ENCODE results near the gene NHEJ1. TPM values are rescaled to one million over a fixed set of nuclear protein-coding genes. Genes with fewer than 3 reads are reported as not detected.

The NHEJ1 gene
- polyA plus RNA-seq, 1 donor (not counting 4 experiments of a cell fraction or from before 2014, with no cell fraction given) = 13.1 TPM

GRCh38 chr2:219071131-219071816 is 89.3 kb downstream of the NHEJ1 start:
- Histone ChIP-seq H3K9ac (ENCODE audit: control insufficient read depth, extremely low read depth, insufficient read depth, low read length) (no peak overlapping the region), H3K4me2 (ENCODE audit: control insufficient read depth, extremely low read depth, insufficient read depth, low read depth, low read length) (peak overlapping the region; percentile 7), H3K9me3 (ENCODE audit: control insufficient read depth, low read depth, low read length) (no peaks in the 10 kb centered on the region), H3K27ac (ENCODE audit: control insufficient read depth, insufficient read depth, low read length) (no peak overlapping the region), H4K20me1 (ENCODE audit: control insufficient read depth, extremely low read depth, insufficient read depth, low read length) (no peaks in the 10 kb centered on the region), H3K9me1 (ENCODE audit: control insufficient read depth, extremely low read depth, insufficient read depth, low read length) (no peaks in the 10 kb centered on the region), H3K27me3 (ENCODE audit: control insufficient read depth, extremely low read depth, insufficient read depth, low read length) (no peaks in the 10 kb centered on the region), H3K36me3 (ENCODE audit: control insufficient read depth in 2 of 2, extremely low read depth in 1 of 2, insufficient read depth in 2 of 2, low read length in 2 of 2) (peaks cover 0 to 4% of the 10 kb centered on the region in 2 experiments), H3K4me1 (ENCODE audit: control insufficient read depth, extremely low read depth, insufficient read depth, low read length) (peaks cover 8% of the 10 kb centered on the region), H3K4me3 (ENCODE audit: control insufficient read depth in 2 of 3, extremely low read depth in 1 of 3, insufficient read depth in 2 of 3, low read depth in 1 of 3, low read length in 3 of 3) (no peak overlapping the region), H3K79me2 (ENCODE audit: control insufficient read depth, insufficient read depth, low read length) (no peaks in the 10 kb centered on the region), H2AFZ (ENCODE audit: control insufficient read depth, low read length) (no peak overlapping the region)
- FAIRE-seq (peak; percentile 34), DNase-seq (ENCODE audit: low read depth, low spot score) (no peak)
- dilution Hi-C loops (cut with MboI; ENCODE audit: extremely low pct_ligation_motif_present, low sequenced_read_pairs) = no loop called here
- no peak for TF ChIP-seq EZH2 (IDR thresholded peaks at IDR 0.05; ENCODE audit: low read length)
- no peak for TF ChIP-seq CTCF (optimal IDR thresholded peaks at IDR 0.05 in 1 of 3, IDR thresholded peaks at IDR 0.05 in 1 of 3, conservative IDR thresholded peaks at IDR 0.05 in 1 of 3; ENCODE audit: extremely low read depth in 1 of 3, insufficient read depth in 2 of 3, low read length in 3 of 3)

DNA sequence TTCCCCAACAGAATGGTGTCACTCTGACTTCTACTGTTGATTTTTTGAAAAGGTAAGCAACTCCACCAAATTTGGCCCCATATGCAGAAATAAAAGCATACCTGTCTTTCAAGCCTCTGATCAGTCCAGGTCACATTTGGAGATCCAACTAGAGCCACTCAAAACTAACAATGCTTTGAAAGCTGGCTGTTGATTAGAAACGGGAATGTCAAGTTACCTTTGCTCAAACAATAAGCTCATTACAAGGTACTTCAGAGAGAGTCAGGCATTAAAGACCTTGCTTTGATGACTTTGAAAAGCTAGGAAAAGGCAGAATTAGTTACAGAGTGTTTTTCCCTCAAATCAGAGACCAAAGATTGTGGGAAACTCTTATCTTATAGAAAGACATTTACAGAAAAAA is 95.1 kb downstream of the NHEJ1 start:
- peaks cover 33% of the 10 kb centered on the region for H3K27me3 ChIP-seq (ENCODE audit: control insufficient read depth, extremely low read depth, insufficient read depth, low read length)
- no peak for FAIRE-seq
- dilution Hi-C loops (cut with MboI; ENCODE audit: extremely low pct_ligation_motif_present, low sequenced_read_pairs) = no loop called here

More for the DNA sequence above, 95.1 kb downstream of the NHEJ1 start:
- no peaks in the 10 kb centered on the region for H4K20me1 ChIP-seq (ENCODE audit: control insufficient read depth, extremely low read depth, insufficient read depth, low read length)
- DNase-seq (ENCODE audit: low read depth, low spot score) = no peak
- H3K4me3 ChIP-seq (ENCODE audit: control insufficient read depth in 2 of 3, extremely low read depth in 1 of 3, insufficient read depth in 2 of 3, low read depth in 1 of 3, low read length in 3 of 3) = no peak overlapping the region
- H3K9me3 ChIP-seq (ENCODE audit: control insufficient read depth, low read depth, low read length) = no peaks in the 10 kb centered on the region
- no peak for TF ChIP-seq CTCF (optimal IDR thresholded peaks at IDR 0.05 in 1 of 3, IDR thresholded peaks at IDR 0.05 in 1 of 3, conservative IDR thresholded peaks at IDR 0.05 in 1 of 3; ENCODE audit: extremely low read depth in 1 of 3, insufficient read depth in 2 of 3, low read length in 3 of 3)
- no peak for TF ChIP-seq EZH2 (IDR thresholded peaks at IDR 0.05; ENCODE audit: low read length)
- H3K4me1 ChIP-seq (ENCODE audit: control insufficient read depth, extremely low read depth, insufficient read depth, low read length) = no peaks in the 10 kb centered on the region
- H3K79me2 ChIP-seq (ENCODE audit: control insufficient read depth, insufficient read depth, low read length) = no peaks in the 10 kb centered on the region
- H3K36me3 ChIP-seq (ENCODE audit: control insufficient read depth in 2 of 2, extremely low read depth in 1 of 2, insufficient read depth in 2 of 2, low read length in 2 of 2) = no peaks in the 10 kb centered on the region
- no peak overlapping the region for H3K9ac ChIP-seq (ENCODE audit: control insufficient read depth, extremely low read depth, insufficient read depth, low read length)
- H3K9me1 ChIP-seq (ENCODE audit: control insufficient read depth, extremely low read depth, insufficient read depth, low read length) = no peaks in the 10 kb centered on the region
- H3K4me2 ChIP-seq (ENCODE audit: control insufficient read depth, extremely low read depth, insufficient read depth, low read depth, low read length) = no peak overlapping the region
- H2AFZ ChIP-seq (ENCODE audit: control insufficient read depth, low read length) = no peak overlapping the region
- H3K27ac ChIP-seq (ENCODE audit: control insufficient read depth, insufficient read depth, low read length) = no peak overlapping the region
